NCI-H128 (cell line): ENCODE data around the gene TRERF1.

Experiments used
- DNase-seq: peaks from one replicate; lab custom pipeline; 2025; ENCODE audit not compliant: unreplicated experiment; lab: John Stamatoyannopoulos, UW

The TRERF1 gene

DNA sequence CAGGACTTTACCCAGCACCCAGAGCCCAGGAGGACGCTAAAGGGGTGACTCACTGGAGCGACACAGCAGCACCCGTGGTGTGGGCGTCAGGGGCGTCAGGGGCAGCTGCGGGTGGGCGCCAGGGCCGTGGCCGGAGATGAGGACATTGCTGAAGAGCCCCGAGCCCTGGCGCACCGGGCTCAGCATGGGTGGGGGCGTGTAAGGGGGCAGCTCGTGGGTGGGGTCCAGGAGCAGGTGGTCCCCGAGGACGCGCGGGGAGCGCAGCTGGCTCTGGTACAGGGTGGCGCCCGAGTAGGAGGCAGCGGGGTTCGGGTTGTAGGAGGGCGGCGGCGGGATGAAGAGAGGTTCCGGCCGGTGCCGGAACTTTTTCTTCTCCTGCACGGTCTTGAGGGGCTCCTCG, 192.4 kb downstream of the TRERF1 start:
- DNase-seq = no peak

- DNase-seq = no peak
Observed at GRCh38 chr6:42257614-42258013, 194.1 kb downstream of the TRERF1 start.

- no peak for DNase-seq
Observed at GRCh38 chr6:42257063-42257462, 194.7 kb downstream of the TRERF1 start.

DNA sequence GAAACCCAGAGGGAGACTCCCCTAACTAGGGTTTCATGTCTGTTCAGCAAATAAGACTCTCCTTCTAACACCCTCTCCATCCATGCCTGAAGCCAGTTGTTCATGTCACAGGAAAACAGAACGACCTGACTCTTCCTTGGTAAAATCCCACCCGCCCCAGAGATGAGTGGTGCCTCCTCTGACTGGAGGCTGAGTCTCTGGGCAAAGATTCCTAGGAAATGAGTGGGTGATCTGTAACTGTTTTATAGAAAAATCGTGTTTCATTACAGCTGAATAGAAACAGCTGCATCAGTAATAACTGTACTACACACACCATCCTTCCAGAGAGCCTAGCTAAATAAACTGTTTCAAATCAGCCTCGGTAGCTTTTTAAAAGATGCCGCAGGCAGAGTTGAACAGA, 196.7 kb downstream of the TRERF1 start:
- DNase-seq = no peak

DNA sequence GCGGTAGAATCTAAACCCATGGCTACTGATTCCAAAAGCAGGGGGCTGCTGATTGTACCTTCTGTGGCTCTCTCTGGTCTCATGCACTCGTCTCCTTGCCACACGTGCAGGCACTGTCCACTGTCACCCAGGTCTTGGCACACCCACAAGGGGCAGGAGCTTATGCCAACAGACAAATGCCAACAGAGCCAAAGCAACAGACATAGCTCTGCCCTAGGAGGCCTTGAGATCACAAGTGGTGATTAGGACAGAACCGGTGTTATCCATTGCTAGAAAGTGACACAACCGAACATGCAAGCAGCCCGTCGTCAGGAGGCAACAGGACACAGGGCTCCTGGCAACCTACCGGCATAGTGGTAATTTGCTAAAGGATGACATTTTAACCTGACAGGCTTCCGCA, 197.2 kb downstream of the TRERF1 start:
- no peak for DNase-seq

GRCh38 chr6:42251911-42252637, 199.7 kb downstream of the TRERF1 start:
- peak; percentile 12 for DNase-seq

DNA sequence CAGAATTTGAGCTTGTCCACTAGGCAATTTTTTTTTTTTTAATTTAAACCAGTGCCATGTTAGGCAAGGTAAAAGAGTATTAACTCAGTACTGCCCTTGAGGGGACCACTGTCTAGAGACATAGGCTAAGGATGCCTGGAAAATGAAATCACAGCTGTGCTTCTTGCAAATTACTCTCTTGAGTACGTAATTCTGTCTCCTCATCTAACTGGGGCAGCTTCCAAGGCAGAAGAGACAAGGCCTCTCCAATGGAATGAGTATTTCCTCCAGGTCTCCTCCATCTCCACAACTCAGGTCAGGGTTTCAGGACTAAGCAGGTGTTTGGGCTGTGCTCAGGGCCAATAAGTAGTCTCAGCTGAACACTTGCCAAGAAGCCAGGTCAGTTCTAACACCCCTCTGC, 200.2 kb downstream of the TRERF1 start:
- DNase-seq = no peak

DNA sequence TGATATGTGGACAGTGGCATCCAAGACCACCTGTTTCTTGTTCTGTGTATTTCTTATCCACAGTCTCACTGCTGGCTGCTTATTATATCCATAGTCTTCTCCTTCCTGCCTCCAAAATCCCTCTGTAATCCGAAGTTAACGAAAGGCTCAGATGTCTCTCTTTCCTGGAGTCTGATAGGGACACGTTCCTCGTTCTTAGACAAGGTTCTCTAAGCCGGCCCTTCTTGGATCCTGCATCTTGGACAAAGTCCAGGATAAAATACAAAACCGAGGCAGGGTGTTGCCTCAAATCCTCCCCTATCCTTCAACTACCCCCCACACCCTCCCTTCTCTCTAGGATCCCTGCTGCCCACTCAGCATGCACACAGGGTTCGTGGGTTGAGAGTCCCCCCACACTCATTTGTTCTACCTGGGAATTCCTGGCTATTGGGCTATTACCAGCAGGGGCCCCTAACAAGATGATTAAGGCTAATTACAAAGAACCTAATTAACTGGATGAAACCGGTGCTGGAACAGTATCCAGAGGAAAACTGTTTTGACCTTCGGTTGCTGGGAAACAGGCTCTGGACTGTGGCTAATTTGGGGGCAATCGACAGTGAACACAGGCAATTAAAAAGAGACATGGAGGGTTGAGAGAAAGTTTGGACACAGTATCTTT, 201.3 kb downstream of the TRERF1 start:
- DNase-seq = no peak

GRCh38 chr6:42249279-42249678, 202.4 kb downstream of the TRERF1 start:
- no peak for DNase-seq

DNA sequence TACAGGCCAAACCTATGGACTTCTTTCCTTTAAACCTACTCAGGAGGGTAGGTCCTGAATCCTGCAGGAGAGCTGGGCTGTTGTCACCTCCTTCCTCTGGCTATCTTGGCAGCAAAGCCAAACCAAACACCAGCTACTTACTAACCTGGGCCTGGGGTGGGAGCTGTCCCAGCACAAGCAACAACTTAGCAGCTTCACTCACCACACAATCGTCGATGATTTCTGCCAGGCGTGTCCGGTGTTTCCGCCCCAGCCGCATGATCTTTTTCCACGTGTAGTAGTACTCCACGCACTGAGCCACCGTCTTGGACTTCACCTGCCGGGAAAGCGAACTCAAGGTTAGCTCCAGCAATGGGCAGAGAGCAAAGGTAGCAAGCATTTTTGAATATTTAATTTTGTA, 208.7 kb downstream of the TRERF1 start:
- DNase-seq = no peak

DNA sequence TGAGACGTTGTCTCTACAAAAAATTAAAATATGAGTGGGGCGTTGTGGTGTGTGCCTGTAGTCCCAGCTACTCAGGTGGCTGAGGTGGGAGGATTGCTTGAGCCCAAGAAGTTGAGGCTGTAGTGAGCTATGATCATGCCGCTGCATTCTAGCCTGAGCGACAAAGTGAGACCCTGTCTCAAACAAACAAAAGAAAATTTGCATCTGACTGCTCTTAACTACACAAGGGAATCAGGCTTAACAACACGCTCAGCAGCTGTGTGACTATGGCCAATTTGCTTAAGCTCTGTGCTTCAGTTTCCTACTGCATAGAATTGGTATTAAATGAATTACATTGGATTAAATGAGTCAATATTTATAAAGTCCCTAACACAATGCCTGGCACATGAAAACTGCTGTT, 209.8 kb downstream of the TRERF1 start:
- no peak for DNase-seq

- DNase-seq = no peak
Observed at GRCh38 chr6:42239736-42240375, 211.9 kb downstream of the TRERF1 start.

DNA sequence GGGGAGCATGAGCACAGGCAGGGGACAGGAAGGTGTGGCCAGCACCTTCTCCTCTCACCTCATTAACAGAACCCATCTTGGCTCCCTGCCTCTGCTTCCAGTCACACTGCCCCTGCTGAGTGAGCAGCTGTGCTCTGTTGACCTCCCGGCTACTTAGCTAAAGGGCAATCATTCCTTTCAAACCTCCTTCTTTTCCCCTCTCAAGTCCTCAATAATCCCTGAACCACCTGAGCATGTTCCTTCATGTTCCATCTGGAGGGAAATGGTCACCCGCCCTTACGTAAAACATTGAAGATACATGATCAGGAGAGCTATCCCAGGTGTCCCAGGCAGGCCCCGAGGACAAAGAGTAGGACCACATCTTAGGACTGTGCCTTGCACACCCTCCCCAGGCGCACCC, 212.4 kb downstream of the TRERF1 start:
- no peak for DNase-seq

DNA sequence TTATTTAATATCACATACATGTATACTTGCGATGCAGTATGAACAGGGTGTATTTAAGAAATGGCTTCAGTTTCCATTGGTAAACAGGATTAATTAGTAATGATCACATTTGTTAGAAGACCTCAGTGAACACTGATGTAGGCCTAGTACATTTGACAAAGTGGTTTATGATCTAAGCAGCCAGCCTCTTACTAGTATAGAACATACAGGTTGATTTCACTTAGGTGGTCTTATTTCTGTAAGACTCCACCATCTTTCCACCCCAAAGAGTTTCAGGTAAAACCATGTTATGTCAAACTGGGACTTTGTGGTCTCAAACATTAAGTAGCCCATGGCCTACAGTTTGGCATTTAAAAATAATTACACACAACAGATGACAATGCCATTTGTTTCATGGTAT, 213.9 kb downstream of the TRERF1 start:
- DNase-seq = no peak

GRCh38 chr6:42236682-42237473, 214.8 kb downstream of the TRERF1 start:
- DNase-seq = no peak

- no peak for DNase-seq
Observed at GRCh38 chr6:42236030-42236429, 215.7 kb downstream of the TRERF1 start.

- no peak for DNase-seq
Observed at GRCh38 chr6:42232035-42232434, 219.7 kb downstream of the TRERF1 start.

DNA sequence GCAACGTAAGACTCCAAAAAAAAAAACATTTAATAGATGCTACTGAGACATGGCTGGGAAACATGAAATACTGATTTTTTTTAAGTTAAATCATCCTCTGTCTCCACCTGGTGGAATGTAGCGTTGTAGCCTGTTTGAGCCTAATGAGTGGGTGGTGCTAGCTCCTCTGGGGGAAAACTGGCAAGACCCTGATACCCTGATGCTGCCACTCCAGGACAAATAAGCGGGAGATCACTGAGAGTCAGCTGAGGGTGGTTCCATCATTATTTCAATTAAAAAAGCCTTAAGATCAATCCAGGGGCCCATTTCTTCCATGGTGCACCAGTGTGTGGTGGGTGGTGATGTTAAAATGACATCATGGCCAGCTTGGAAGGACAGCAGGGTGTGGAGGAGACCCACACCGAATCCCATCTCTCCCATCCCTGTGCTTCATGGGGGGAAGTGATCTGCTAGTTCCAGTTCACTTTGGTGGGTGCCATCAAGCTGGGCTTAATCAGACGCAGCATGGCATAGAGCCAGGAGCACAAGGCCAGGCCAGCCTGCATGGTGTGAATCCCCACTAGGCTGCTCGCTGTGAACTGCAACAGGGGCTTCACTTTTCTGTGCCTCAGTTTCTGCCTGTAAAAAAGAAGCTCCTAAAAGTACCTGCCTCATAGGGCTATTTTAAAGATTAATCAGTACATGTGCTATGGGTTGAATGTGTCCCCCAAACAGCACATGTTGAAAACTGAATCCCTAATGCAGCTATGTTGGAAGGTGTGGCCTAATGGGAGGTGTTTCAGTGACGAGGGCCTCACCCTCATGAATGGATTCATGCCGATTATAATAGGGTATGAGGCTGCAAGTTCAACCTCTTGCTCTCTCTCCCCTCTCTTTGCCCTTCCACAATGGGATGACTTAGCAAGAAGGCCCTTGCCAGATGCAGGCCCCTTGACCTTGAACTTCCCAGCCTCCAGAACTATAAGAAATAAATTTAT, 221.1 kb downstream of the TRERF1 start:
- DNase-seq = no peak

- DNase-seq = no peak
Observed at GRCh38 chr6:42229506-42230119, 222.1 kb downstream of the TRERF1 start.

DNA sequence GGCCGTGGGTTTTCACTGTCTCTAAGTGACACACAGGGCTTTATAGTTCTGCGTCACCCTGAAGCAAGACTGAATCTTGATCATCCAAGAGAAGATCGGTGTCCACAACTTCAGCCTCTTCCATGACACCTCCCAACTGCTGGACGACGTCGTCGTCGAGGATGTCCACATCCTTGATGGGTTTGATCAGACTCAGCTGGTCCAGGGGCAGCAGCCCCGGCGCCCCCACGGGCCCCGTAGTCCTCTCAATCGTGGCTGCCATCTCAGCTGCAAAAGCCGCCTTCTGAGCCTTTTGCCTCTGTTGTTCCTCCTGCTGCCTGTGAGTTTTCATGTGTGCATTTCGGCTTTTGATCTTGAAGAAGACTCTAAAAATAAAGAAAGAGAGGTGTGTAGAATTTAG, 223.4 kb downstream of the TRERF1 start:
- no peak for DNase-seq
